ENCODE measurements around the gene SPATS2L.

The SPATS2L gene

DNA sequence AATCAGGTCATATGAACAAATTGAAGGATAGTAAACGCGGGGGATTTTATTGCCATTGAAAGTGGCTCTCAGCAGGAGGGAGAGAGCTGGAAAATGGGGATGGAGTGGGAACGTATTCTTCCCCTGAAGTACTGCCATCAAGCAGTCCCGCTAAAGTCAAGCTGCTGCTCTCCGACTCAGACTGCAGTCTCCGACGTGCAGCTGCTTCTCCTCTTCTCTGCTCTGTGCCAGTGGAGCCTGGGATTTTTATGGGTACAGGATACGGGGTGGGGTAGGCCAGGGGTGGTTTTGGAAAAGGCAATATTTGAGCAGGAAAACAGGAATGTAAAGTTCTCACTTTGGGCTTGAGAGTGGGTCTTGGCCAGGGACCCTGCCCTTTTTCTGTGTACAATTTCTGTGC, 170.3 kb downstream of the SPATS2L start:
- H3K4me1 ChIP-seq (ENCODE audit: control insufficient read depth, low read length), result no peaks in the 10 kb centered on the region
- no peak overlapping the region for H3K27ac ChIP-seq (ENCODE audit: low read depth, low read length)
- no peaks in the 10 kb centered on the region for H3K9me3 ChIP-seq (ENCODE audit: control insufficient read depth, insufficient read depth, low read length)
- no peak overlapping the region for H3K4me2 ChIP-seq (ENCODE audit: low read length)
- no peak for TF ChIP-seq EZH2phosphoT487 (IDR thresholded peaks at IDR 0.05; ENCODE audit: borderline replicate concordance, low read length)
- TF ChIP-seq, protein P1, sequence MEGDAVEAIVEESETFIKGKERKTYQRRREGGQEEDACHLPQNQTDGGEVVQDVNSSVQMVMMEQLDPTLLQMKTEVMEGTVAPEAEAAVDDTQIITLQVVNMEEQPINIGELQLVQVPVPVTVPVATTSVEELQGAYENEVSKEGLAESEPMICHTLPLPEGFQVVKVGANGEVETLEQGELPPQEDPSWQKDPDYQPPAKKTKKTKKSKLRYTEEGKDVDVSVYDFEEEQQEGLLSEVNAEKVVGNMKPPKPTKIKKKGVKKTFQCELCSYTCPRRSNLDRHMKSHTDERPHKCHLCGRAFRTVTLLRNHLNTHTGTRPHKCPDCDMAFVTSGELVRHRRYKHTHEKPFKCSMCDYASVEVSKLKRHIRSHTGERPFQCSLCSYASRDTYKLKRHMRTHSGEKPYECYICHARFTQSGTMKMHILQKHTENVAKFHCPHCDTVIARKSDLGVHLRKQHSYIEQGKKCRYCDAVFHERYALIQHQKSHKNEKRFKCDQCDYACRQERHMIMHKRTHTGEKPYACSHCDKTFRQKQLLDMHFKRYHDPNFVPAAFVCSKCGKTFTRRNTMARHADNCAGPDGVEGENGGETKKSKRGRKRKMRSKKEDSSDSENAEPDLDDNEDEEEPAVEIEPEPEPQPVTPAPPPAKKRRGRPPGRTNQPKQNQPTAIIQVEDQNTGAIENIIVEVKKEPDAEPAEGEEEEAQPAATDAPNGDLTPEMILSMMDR (IDR thresholded peaks at IDR 0.05; ENCODE audit: low read depth, low read length, poor library complexity, severe bottlenecking), result no peak
- no peaks in the 10 kb centered on the region for H3K36me3 ChIP-seq (ENCODE audit: control insufficient read depth, low read length)
- H3K4me3 ChIP-seq (ENCODE audit: low read length), result no peak overlapping the region
- no peaks in the 10 kb centered on the region for H3K79me2 ChIP-seq (ENCODE audit: control insufficient read depth, low read length)
- no peaks in the 10 kb centered on the region for H3K9me2 ChIP-seq (replicated peaks; ENCODE audit: control insufficient read depth, low read length)
- H3F3A ChIP-seq (ENCODE audit: control insufficient read depth, insufficient read depth), result no peaks in the 10 kb centered on the region
- H3K27me3 ChIP-seq (ENCODE audit: control insufficient read depth, low read length), result peaks cover 3% of the 10 kb centered on the region; the same call in 1 of the 2 replicates
- no peaks in the 10 kb centered on the region for H4K20me1 ChIP-seq (ENCODE audit: control insufficient read depth, insufficient read depth, low read depth, low read length)

DNA sequence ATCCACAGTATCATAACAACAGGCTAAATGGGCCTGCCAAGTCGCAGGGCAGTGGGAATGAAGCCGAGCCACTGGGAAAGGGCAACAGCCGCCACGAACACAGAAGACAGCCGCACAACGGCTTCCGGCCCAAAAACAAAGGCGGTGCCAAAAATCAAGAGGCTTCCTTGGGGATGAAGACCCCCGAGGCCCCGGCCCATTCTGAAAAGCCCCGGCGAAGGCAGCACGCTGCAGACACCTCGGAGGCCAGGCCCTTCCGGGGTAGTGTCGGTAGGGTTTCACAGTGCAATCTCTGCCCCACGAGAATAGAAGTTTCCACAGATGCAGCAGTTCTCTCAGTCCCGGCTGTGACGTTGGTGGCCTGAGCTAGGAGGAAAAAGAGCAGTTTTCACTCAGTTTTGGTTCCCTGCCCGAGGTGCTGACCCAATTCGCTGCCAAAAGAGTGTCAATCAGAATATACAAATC, 171.2 kb downstream of the SPATS2L start:
- Histone ChIP-seq H3K4me2 (ENCODE audit: low read length) (no peak overlapping the region), H4K20me1 (ENCODE audit: control insufficient read depth, insufficient read depth, low read depth, low read length) (no peaks in the 10 kb centered on the region), H3K79me2 (ENCODE audit: control insufficient read depth, low read length) (no peaks in the 10 kb centered on the region), H3K27ac (ENCODE audit: low read depth, low read length) (no peak overlapping the region), H3K9me3 (ENCODE audit: control insufficient read depth, insufficient read depth, low read length) (no peaks in the 10 kb centered on the region), H3K36me3 (ENCODE audit: control insufficient read depth, low read length) (no peaks in the 10 kb centered on the region), H3F3A (ENCODE audit: control insufficient read depth, insufficient read depth) (no peaks in the 10 kb centered on the region), H3K9me2 (replicated peaks; ENCODE audit: control insufficient read depth, low read length) (no peaks in the 10 kb centered on the region), H3K4me1 (ENCODE audit: control insufficient read depth, low read length) (no peaks in the 10 kb centered on the region), H3K27me3 (ENCODE audit: control insufficient read depth, low read length) (peaks cover 3% of the 10 kb centered on the region; the same call in 1 of the 2 replicates), H3K4me3 (ENCODE audit: low read length) (no peak overlapping the region)
- TF ChIP-seq, protein P1 (IDR thresholded peaks at IDR 0.05; ENCODE audit: low read depth, low read length, poor library complexity, severe bottlenecking), result no peak
- no peak for TF ChIP-seq EZH2phosphoT487 (IDR thresholded peaks at IDR 0.05; ENCODE audit: borderline replicate concordance, low read length)

DNA sequence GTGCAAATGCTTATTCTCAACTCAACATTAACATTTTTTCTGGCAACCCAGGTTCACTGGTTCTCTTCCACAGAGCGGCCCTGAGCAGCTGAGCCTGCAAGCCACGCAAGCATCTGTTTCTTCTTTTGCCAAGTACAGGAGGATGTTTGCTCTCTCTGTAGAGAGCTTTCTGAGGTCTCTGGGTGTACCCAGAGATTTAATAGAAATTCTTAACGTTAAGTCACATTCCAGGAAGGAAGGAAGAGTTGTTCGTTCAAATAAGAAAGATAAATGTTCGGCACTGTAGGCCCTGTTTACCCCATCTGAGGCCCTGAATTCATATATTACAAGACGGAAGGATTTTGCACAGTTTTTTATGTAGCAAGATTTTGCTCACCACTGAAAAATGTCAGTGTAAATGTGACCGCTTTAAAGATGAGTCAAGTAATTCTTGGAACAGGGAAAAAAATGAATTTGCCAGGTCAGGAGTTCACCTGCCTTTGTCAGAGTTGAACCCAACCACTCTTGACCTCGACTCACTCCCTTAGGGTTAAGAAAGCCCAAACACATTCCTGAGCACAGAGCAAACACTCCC, 173.3 kb downstream of the SPATS2L start:
- H3K9me2 ChIP-seq (replicated peaks; ENCODE audit: control insufficient read depth, low read length), result no peaks in the 10 kb centered on the region
- H3K4me1 ChIP-seq (ENCODE audit: control insufficient read depth, low read length), result no peaks in the 10 kb centered on the region
- TF ChIP-seq, protein P1 (IDR thresholded peaks at IDR 0.05; ENCODE audit: low read depth, low read length, poor library complexity, severe bottlenecking), result no peak
- no peak for TF ChIP-seq EZH2phosphoT487 (IDR thresholded peaks at IDR 0.05; ENCODE audit: borderline replicate concordance, low read length)
- no peak overlapping the region for H3K4me2 ChIP-seq (ENCODE audit: low read length)
- no peaks in the 10 kb centered on the region for H3K9me3 ChIP-seq (ENCODE audit: control insufficient read depth, insufficient read depth, low read length)
- no peaks in the 10 kb centered on the region for H3F3A ChIP-seq (ENCODE audit: control insufficient read depth, insufficient read depth)
- H3K27me3 ChIP-seq (ENCODE audit: control insufficient read depth, low read length), result peaks cover 3% of the 10 kb centered on the region; the same call in 1 of the 2 replicates
- H3K36me3 ChIP-seq (ENCODE audit: control insufficient read depth, low read length), result no peaks in the 10 kb centered on the region
- no peak overlapping the region for H3K27ac ChIP-seq (ENCODE audit: low read depth, low read length)
- no peaks in the 10 kb centered on the region for H4K20me1 ChIP-seq (ENCODE audit: control insufficient read depth, insufficient read depth, low read depth, low read length)
- H3K4me3 ChIP-seq (ENCODE audit: low read length), result no peak overlapping the region
- H3K79me2 ChIP-seq (ENCODE audit: control insufficient read depth, low read length), result no peaks in the 10 kb centered on the region
